Effector CD4-positive, alpha-beta T cell (primary cell): ENCODE data around the gene SNTG2.
"Not testable (repeated sequence)": the region's sequence is repeated elsewhere in the genome, so short reads cannot be mapped to it uniquely, and the experiment has no call there.

Experiments used
- DNase-seq: peaks from one replicate; pipeline ENCODE4 v3.0.0-alpha.2; 2020

Gene SNTG2

GRCh38 chr2:1394709-1395408 is 444.2 kb downstream of the SNTG2 start:
- DNase-seq: no peak

DNA sequence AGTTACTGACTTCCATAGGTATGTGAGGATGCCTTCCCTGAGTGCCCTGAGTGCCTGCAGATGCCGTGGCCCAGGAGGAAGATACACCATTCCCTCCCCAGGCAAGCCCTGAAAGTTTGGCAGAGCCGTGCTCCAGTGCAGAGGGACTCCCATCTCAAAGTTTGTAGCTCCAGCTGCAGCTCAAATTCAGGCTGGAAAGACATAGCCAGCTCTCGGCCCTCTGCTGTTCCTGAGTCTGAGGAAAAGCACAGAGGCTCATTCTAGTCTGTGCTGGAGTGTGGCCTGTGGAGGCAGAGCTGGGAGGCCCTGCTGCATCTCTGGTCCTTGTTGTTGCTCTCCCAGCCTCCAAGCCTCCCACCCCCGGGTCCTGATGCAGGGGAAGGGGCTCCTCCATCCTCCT is 446.7 kb downstream of the SNTG2 start:
- DNase-seq: no peak

DNA sequence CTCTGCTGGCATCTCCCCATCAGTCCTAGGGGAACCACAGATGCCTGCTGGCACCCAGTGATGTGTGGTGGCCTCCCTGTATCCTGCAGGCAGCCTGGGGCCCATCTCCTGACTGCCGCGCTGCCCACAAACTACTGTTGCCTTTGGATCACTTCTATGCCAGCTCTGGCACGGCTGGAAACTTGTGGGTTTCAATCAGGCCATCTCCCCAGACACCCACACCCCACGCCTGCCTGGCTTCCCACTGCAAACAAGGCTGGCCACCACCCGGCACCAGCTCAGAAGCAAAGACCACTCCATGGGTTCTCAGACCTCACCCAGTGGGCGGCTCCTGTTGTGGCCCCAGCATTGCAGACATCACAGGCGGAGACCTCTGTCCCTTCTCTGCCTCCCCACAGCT is 447.5 kb downstream of the SNTG2 start:
- no peak for DNase-seq

DNA sequence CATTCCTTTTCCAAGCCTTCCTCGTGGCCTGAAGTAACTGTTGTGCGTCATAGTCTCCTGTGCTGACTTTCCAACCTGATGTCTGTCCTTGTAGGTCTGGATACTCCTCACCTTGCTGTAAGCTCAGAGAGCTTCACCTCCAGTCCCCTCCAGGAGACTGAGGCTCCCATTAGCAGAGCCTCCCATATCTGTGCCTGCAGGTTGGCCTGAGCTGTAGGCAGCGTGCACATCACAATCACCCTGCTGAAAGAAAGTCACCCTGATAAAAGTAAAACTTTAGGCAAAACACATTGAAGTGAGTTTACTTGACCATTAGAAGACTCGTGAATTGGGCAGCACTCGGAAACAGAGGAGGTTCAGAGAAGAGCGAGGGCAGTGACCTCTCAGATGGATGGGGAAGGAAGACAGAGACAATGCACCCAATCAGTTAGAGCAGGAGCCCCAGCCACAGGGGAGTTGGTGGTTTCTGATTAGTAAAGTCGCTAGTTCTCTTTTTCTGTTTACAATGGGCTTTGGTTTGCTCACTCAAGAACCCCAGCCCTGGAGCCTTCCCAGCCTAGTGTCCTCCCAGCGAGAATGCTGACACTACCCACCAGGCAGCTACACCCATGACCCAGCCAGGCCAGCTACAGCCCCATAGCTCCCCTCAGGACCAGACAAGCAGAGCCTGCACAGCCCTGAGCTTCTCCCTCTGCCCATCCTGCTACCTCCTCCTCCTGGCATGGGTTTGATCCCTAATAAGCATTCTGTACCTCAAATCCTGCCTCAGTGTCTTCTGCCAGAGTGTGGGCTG is 450.5 kb downstream of the SNTG2 start:
- no peak for DNase-seq

DNA sequence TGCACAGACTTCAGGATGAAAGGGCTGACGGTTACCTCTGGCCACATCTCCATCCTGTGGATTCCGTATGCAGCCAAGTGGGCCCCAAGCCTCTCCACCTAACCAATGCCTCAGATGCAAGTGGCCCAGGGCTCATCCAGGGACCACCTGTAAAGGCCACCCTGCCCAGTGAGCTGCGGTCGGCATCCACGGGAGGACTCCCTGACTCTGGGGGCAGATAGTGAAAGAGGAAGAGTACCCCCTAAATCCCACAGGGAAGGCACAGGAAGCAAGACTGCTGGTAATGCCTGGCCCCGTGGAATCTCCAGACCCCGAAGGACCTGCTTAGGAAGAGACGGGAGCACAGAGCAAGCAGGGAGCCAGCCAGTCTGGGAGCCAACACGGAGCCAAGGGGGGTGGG is 451.4 kb downstream of the SNTG2 start:
- DNase-seq: no peak

DNA sequence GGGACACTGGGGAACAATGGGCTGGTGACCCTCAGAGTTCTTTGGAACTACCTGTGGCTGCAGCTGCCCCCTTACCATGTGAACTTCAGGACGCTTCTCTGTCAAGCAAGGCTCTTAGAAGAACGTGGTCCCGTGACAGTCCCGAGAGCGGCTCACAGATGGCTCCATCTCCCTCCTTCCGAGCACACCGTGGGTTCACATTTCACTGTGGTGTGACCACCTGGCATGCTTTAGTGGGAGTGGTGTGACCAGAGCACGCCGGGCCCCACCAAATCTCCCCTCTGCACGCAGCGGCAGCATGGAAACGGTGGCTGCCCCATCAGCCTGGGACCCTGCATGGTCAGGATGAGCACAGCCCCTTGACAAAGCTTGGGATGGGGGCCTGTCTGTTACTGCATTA is 452.9 kb downstream of the SNTG2 start:
- DNase-seq: no peak

DNA sequence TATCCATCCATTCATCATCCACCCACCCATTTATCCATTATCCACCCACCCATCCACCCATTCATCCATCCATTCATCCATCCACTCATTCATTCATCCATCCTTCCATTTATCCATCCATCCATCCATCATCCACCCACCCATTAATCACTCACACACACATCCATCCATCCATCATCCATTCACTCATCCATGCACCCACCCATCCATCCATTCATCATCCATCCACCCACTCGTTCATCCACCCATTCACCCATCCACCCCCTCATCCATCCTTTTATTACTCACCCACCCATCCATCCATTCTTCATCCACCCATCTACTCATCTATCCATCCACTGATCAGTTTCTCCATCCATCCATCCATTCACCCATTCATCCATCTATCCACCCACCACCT is 454.5 kb downstream of the SNTG2 start:
- DNase-seq: no peak

DNA sequence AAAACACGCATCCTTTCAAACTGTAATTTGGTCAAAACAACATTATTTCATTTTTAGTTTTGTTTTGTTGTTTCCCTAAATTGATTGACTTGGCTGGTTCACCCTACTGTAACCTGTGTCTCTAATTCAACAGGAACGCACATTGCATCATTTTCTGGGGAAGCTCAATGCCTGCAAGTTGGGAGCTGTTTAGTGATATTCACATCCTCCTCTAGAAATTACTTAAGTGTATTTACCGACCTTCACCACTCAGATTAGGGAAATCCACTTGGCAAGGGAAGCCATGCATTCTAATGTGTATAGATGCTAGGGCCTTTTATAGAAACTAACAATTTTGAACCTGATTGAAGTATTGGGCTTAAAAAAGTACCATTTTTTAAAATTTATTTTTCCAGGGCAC is 455.3 kb downstream of the SNTG2 start:
- no peak for DNase-seq

- no peak for DNase-seq
These were observed 455.8 kb downstream of the SNTG2 start for GRCh38 chr2:1406434-1406833.

DNA sequence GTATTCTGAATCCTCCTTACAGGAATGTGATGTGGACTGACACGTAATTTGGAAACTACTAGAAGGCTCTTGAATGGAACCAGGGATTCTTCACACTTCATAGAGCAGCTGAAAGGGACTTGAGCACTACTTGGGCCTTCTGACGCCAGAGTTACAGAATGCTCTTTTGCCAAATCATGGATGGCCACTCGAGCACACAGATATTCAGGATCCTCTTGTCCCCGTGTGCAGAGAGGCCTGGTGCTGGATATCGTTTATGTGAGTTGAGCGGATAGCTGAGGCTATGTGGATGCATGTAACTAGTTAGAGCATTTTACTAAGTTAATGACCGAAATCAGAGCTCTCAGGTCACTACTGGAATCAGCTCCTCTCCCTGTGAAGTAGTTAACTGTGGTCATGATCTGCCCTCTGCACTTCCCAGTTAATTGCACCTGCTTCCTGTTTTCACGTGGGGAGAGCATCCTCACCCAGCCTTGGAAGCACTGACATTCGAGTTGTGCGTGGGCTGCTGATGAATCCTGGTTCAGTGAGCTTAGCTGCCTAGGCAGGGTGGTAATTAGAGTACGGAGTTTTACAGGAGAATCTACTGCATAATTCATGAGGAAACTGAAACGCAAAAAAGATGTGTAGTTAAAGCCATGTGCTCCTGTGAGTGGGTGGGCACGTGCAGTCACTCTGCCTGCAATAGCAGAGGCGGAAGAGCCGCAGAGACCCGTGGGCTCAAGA is 457.5 kb downstream of the SNTG2 start:
- no peak for DNase-seq

- DNase-seq: no peak
These were observed 462.6 kb downstream of the SNTG2 start, which contains the start of gene TPO for GRCh38 chr2:1413156-1413710. TSS of gene TPO (plus strand) at chr2:1413463. CDS start at chr2:1414409, 946 bp downstream.

- DNase-seq: no peak
These were observed 463.5 kb downstream of the SNTG2 start for GRCh38 chr2:1414121-1414520.

DNA sequence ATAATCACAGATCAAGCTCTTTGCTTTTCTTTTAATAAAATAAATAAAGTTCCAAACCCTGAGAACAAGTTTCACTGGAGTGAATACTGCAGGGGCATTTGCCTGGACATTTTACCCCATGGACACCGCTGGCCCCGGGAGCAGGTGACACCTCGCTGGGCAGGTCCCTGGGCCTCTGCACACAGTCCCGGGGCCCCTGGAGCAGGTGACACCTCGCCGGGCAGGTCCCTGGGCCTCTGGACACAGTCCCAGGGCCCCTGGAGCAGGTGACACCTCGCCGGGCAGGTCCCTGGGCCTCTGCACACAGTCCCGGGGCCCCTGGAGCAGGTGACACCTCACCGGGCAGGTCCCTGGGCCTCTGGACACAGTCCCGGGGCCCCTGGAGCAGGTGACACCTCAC is 464.3 kb downstream of the SNTG2 start:
- DNase-seq: not testable (repeated sequence)

GRCh38 chr2:1415501-1415900 is 464.9 kb downstream of the SNTG2 start:
- DNase-seq: no peak
